HG03571 (cell line): ENCODE measurements around the gene TCERG1L.
"Not testable (repeated sequence)": the region's sequence is repeated elsewhere in the genome, so short reads cannot be mapped to it uniquely, and the experiment has no call there.

Source experiments
- ATAC-seq: cut with Tn5 transposase; IDR thresholded peaks from one replicate; pipeline ENCODE4 v1.9.1; 2021; ENCODE audit not compliant: unreplicated experiment

TCERG1L gene

GRCh38 chr10:131111471-131112080 lies 199.9 kb downstream of the TCERG1L start:
- ATAC-seq = no peak

- no peak for ATAC-seq
Measured at GRCh38 chr10:131111007-131111406, 200.5 kb downstream of the TCERG1L start.

GRCh38 chr10:131110241-131110783 lies 201.2 kb downstream of the TCERG1L start:
- no peak for ATAC-seq

- no peak for ATAC-seq
Measured at GRCh38 chr10:131109726-131110125, 201.8 kb downstream of the TCERG1L start.

GRCh38 chr10:131109291-131109690 lies 202.2 kb downstream of the TCERG1L start:
- no peak for ATAC-seq

GRCh38 chr10:131107970-131108369 lies 203.6 kb downstream of the TCERG1L start:
- ATAC-seq = no peak

- ATAC-seq = no peak
Measured at GRCh38 chr10:131102676-131103075, 208.8 kb downstream of the TCERG1L start.

- ATAC-seq = no peak
Measured at GRCh38 chr10:131102147-131102546, 209.4 kb downstream of the TCERG1L start.

GRCh38 chr10:131100418-131101410 lies 210.8 kb downstream of the TCERG1L start:
- ATAC-seq = not testable (repeated sequence)

GRCh38 chr10:131099028-131099726 lies 212.3 kb downstream of the TCERG1L start:
- no peak for ATAC-seq

GRCh38 chr10:131098416-131098952 lies 213.0 kb downstream of the TCERG1L start:
- no peak for ATAC-seq

- no peak for ATAC-seq
Measured at GRCh38 chr10:131096031-131096430, 215.5 kb downstream of the TCERG1L start.

- no peak for ATAC-seq
Measured at GRCh38 chr10:131095313-131095580, 216.3 kb downstream of the TCERG1L start.

GRCh38 chr10:131094527-131095312 lies 216.8 kb downstream of the TCERG1L start:
- ATAC-seq = no peak

GRCh38 chr10:131093795-131094366 lies 217.6 kb downstream of the TCERG1L start:
- ATAC-seq = no peak

GRCh38 chr10:131093346-131093745 lies 218.2 kb downstream of the TCERG1L start:
- no peak for ATAC-seq

GRCh38 chr10:131092876-131093275 lies 218.6 kb downstream of the TCERG1L start:
- no peak for ATAC-seq

GRCh38 chr10:131092386-131092785 lies 219.1 kb downstream of the TCERG1L start:
- no peak for ATAC-seq

- no peak for ATAC-seq
Measured at GRCh38 chr10:131091682-131092081, 219.8 kb downstream of the TCERG1L start.
